Frontal cortex (tissue), 4 donors: ENCODE measurements around the gene CYP17A1. TPM values are rescaled to one million over a fixed set of nuclear protein-coding genes. Genes with fewer than 3 reads are reported as not detected.
"Not testable (repeated sequence)": the region's sequence is repeated elsewhere in the genome, so short reads cannot be mapped to it uniquely, and the experiment has no call there.

Experiments
- DNase-seq, 2 donors: peaks; one replicate each; pipeline ENCODE4 v3.0.0; 2012; ENCODE audit warnings: low spot score in 2 of 2
- FAIRE-seq: peaks from 2 replicates; lab custom pipeline; 2012; peaks lifted over from hg19 to GRCh38; lab: Jason Lieb, UNC
- total RNA-seq: library from RNA; depleted of rRNA; stranded (reverse); fragments of >200 nt; gene quantifications from one replicate; pipeline ENCODE4 v1.2.3, GENCODE V29; 2014
- donor health status: control.
- donor health status: control.
- donor health status: control.

The CYP17A1 gene
- total RNA-seq, 1 donor from 2014 or later, result not detected

- not testable (repeated sequence) for FAIRE-seq, DNase-seq
Measured at GRCh38 chr10:102838276-102838927, 1.2 kb upstream of the CYP17A1 start.

- FAIRE-seq (no peak), DNase-seq (peak; percentile 51 to 80)
Measured at GRCh38 chr10:102835007-102835482, 2.2 kb downstream of the CYP17A1 start.

- DNase-seq (no peak), FAIRE-seq (no peak)
Measured at GRCh38 chr10:102834143-102834542, 3.1 kb downstream of the CYP17A1 start.

GRCh38 chr10:102832987-102833386 is 4.2 kb downstream of the CYP17A1 start:
- FAIRE-seq, result no peak
- no peak for DNase-seq

- DNase-seq (no peak), FAIRE-seq (no peak)
Measured at GRCh38 chr10:102832248-102832647, 5.0 kb downstream of the CYP17A1 start.

- FAIRE-seq (no peak), DNase-seq (no peak)
Measured at GRCh38 chr10:102831322-102832071, 5.7 kb downstream of the CYP17A1 start.

GRCh38 chr10:102827597-102827975 is 9.6 kb downstream of the CYP17A1 start:
- FAIRE-seq, result no peak

GRCh38 chr10:102826148-102826796 is 10.9 kb downstream of the CYP17A1 start:
- no peak for DNase-seq
- FAIRE-seq, result no peak

More at GRCh38 chr10:102827597-102827975, 9.6 kb downstream of the CYP17A1 start:
- no peak for DNase-seq

- no peak for DNase-seq
- FAIRE-seq, result no peak
Measured at GRCh38 chr10:102824664-102825063, 12.5 kb downstream of the CYP17A1 start.

GRCh38 chr10:102822222-102822621 is 15.0 kb downstream of the CYP17A1 start:
- no peak for FAIRE-seq
- no peak for DNase-seq

- not testable (repeated sequence) for FAIRE-seq, DNase-seq
Measured at GRCh38 chr10:102820008-102820407, 17.2 kb downstream of the CYP17A1 start.

- no peak for DNase-seq
- FAIRE-seq, result no peak
Measured at GRCh38 chr10:102819054-102819453, 18.2 kb downstream of the CYP17A1 start.

- no peak for DNase-seq
Measured at GRCh38 chr10:102817175-102817574, 20.0 kb downstream of the CYP17A1 start.

GRCh38 chr10:102815790-102816549 is 21.2 kb downstream of the CYP17A1 start:
- no peak for DNase-seq
- FAIRE-seq, result no peak

More at GRCh38 chr10:102817175-102817574, 20.0 kb downstream of the CYP17A1 start:
- FAIRE-seq, result no peak

GRCh38 chr10:102814873-102815661 is 22.1 kb downstream of the CYP17A1 start:
- FAIRE-seq, result no peak
- DNase-seq, result no peak

- FAIRE-seq (no peak), DNase-seq (no peak)
Measured at GRCh38 chr10:102814453-102814871, 22.8 kb downstream of the CYP17A1 start.

- DNase-seq (no peak), FAIRE-seq (no peak)
Measured at GRCh38 chr10:102813734-102814452, 23.3 kb downstream of the CYP17A1 start.

- no peak for FAIRE-seq
- no peak for DNase-seq
Measured at GRCh38 chr10:102813017-102813541, 24.1 kb downstream of the CYP17A1 start.
